Measurements from ENCODE around the gene AIRE. TPM values are rescaled to one million over a fixed set of nuclear protein-coding genes. Genes with fewer than 3 reads are reported as not detected.

AIRE gene
- total RNA-seq, 1 experiment from 2014 or later, result 0.17 TPM

DNA sequence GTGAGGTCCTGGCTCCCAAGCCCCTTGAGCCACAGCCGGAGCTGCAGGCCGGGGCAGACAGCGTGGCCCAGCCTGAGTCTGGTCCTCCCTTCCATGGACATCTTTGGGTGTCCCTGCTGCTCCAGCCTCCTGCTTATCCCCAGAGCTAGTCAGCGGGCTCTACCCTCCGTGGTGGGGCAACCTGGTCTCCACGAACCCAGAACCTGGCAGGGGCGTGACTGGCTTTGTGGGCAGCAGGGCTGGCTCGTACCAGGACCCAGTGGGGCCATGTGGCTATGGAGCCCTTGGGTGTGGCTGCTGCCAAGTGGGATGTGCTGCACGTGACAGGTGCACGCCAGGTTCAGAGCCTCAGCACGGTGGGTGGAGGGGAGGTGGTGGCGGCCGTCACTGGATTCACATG lies 35.2 kb downstream of the AIRE start:
- Mint-ChIP-seq H3K27me3 (ENCODE audit: low read depth) (no peaks in the 10 kb centered on the region), H3K27ac (no peak overlapping the region), H3K4me3 (no peak overlapping the region), H3K9me3 (no peaks in the 10 kb centered on the region), H3K4me1 (no peaks in the 10 kb centered on the region), H3K36me3 (ENCODE audit: insufficient read depth in 1 of 3, low read depth in 3 of 3) (peaks cover 3 to 20% (median 15%) of the 10 kb centered on the region in 3 experiments)
- H4K5ac ChIP-seq (ENCODE audit: insufficient read length, low read depth, low read length), result no peak overlapping the region
- no peak for DNase-seq
- H3T11ph ChIP-seq (ENCODE audit: low read length), result no peak overlapping the region
- no peaks in the 10 kb centered on the region for H3K4me1 ChIP-seq (ENCODE audit: insufficient read depth, low read length)
- H2AK5ac ChIP-seq (ENCODE audit: insufficient read length, low read length), result no peak overlapping the region
- no peak overlapping the region for H3K4me2 ChIP-seq (ENCODE audit: insufficient read depth, insufficient read length, low read length)
- H2BK12ac ChIP-seq (ENCODE audit: insufficient read length, low read depth, low read length), result no peak overlapping the region
- no peak overlapping the region for H2BK20ac ChIP-seq (ENCODE audit: low read depth, low read length, poor library complexity, severe bottlenecking)
- H4K20me1 ChIP-seq (ENCODE audit: control insufficient read depth, insufficient read depth, insufficient read length), result no peaks in the 10 kb centered on the region
- H3K79me1 ChIP-seq (ENCODE audit: insufficient read depth, low read depth, low read length, poor library complexity, severe bottlenecking), result no peaks in the 10 kb centered on the region
- H2AFZ ChIP-seq (ENCODE audit: low read length), result no peak overlapping the region
- no peaks in the 10 kb centered on the region for H3K27me3 ChIP-seq (ENCODE audit: insufficient read depth, low read length)
- no peak overlapping the region for H3K27ac ChIP-seq (ENCODE audit: insufficient read length, low read depth, low read length)
- H3K56ac ChIP-seq (ENCODE audit: insufficient read length, low read depth, low read length), result no peak overlapping the region
- H3K23ac ChIP-seq (ENCODE audit: insufficient read length, low read depth, low read length), result no peak overlapping the region
- no peak overlapping the region for H3K14ac ChIP-seq (ENCODE audit: insufficient read depth, low read length)
- H2BK15ac ChIP-seq (ENCODE audit: low read depth, low read length), result no peak overlapping the region
- no peak overlapping the region for H3K18ac ChIP-seq (ENCODE audit: insufficient read length, low read depth, low read length)
- no peak overlapping the region for H3K9ac ChIP-seq (ENCODE audit: extremely low read depth, insufficient read length, low read length)
- H4K91ac ChIP-seq (ENCODE audit: insufficient read length, low read depth, low read length), result no peak overlapping the region
- no peak overlapping the region for H3K4ac ChIP-seq (ENCODE audit: low read depth, low read length)
- no peaks in the 10 kb centered on the region for H3K79me2 ChIP-seq (ENCODE audit: insufficient read depth, low read length)
- H2BK5ac ChIP-seq (ENCODE audit: insufficient read length, low read length), result no peak overlapping the region
- H2BK120ac ChIP-seq (ENCODE audit: low read depth, low read length, poor library complexity, severe bottlenecking), result no peak overlapping the region
- no peaks in the 10 kb centered on the region for H3K23me2 ChIP-seq (ENCODE audit: insufficient read length, low read depth, low read length, poor library complexity, severe bottlenecking)
- H3K9me3 ChIP-seq (ENCODE audit: control insufficient read depth, low read depth, low read length), result no peaks in the 10 kb centered on the region
- H4K8ac ChIP-seq (replicated peaks; ENCODE audit: insufficient read length, low read depth, low read length), result no peak overlapping the region
- TF ChIP-seq, protein P1, sequence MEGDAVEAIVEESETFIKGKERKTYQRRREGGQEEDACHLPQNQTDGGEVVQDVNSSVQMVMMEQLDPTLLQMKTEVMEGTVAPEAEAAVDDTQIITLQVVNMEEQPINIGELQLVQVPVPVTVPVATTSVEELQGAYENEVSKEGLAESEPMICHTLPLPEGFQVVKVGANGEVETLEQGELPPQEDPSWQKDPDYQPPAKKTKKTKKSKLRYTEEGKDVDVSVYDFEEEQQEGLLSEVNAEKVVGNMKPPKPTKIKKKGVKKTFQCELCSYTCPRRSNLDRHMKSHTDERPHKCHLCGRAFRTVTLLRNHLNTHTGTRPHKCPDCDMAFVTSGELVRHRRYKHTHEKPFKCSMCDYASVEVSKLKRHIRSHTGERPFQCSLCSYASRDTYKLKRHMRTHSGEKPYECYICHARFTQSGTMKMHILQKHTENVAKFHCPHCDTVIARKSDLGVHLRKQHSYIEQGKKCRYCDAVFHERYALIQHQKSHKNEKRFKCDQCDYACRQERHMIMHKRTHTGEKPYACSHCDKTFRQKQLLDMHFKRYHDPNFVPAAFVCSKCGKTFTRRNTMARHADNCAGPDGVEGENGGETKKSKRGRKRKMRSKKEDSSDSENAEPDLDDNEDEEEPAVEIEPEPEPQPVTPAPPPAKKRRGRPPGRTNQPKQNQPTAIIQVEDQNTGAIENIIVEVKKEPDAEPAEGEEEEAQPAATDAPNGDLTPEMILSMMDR (conservative IDR thresholded peaks at IDR 0.05), result no peak
- WGBS (ENCODE audit: extremely low coverage, insufficient read length, low lambda C conversion rate), result no CpG with 5 or more reads among the region's 13 CpGs
